ENCODE data around the gene TEX53. TPM values are rescaled to one million over a fixed set of nuclear protein-coding genes. Genes with fewer than 3 reads are reported as not detected.

TEX53 gene
- total RNA-seq, 2 experiments from 2014 or later, result not detected

- no peaks in the 10 kb centered on the region for H3K79me2 ChIP-seq (ENCODE audit: insufficient read depth, low read depth, low read length)
- no peak for TF ChIP-seq CTCF (conservative IDR thresholded peaks at IDR 0.05; ENCODE audit: low read length)
- TF ChIP-seq EZH2phosphoT487 (IDR thresholded peaks at IDR 0.05; ENCODE audit: borderline replicate concordance, low read depth, low read length), result no peak
- no peaks in the 10 kb centered on the region for H3K36me3 ChIP-seq (ENCODE audit: insufficient read depth, low read length)
- no peak overlapping the region for H3K4me3 ChIP-seq (ENCODE audit: low read depth, low read length, poor library complexity, severe bottlenecking)
- ChIA-PET CTCF (ENCODE audit: unreplicated experiment) (no interaction called here), POLR2A (no interaction called here)
- no peak for DNase-seq (ENCODE audit: low spot score)
- H3K27ac ChIP-seq (ENCODE audit: low read depth, low read length, poor library complexity, severe bottlenecking), result no peak overlapping the region
- intact Hi-C loops (cut with micrococcal nuclease; ENCODE audit: unreplicated experiment), result no loop called here
- no TSS peak for BruUV-seq (replicated peaks)
- H4K20me1 ChIP-seq (ENCODE audit: insufficient read depth, low read length), result no peaks in the 10 kb centered on the region
- no peak overlapping the region for H2AFZ ChIP-seq (ENCODE audit: low read length)
- H3K4me2 ChIP-seq (ENCODE audit: low read length), result no peak overlapping the region
- no peaks in the 10 kb centered on the region for H3K9me2 ChIP-seq (ENCODE audit: insufficient read depth, low read length)
- no peaks in the 10 kb centered on the region for H3K9me3 ChIP-seq (ENCODE audit: low read length)
- no peaks in the 10 kb centered on the region for H3K4me1 ChIP-seq (ENCODE audit: insufficient read depth, low read length, poor library complexity, severe bottlenecking)
Observed at GRCh38 chr9:114687034-114687433, 29.4 kb upstream of the TEX53 start.

GRCh38 chr9:114685951-114686350, 28.3 kb upstream of the TEX53 start:
- Histone ChIP-seq H3K9me3 (ENCODE audit: low read length) (no peaks in the 10 kb centered on the region), H3K9me2 (ENCODE audit: insufficient read depth, low read length) (no peaks in the 10 kb centered on the region), H3K27ac (ENCODE audit: low read depth, low read length, poor library complexity, severe bottlenecking) (no peak overlapping the region), H3K79me2 (ENCODE audit: insufficient read depth, low read depth, low read length) (no peaks in the 10 kb centered on the region), H4K20me1 (ENCODE audit: insufficient read depth, low read length) (no peaks in the 10 kb centered on the region), H3K4me3 (ENCODE audit: low read depth, low read length, poor library complexity, severe bottlenecking) (no peak overlapping the region), H3K4me1 (ENCODE audit: insufficient read depth, low read length, poor library complexity, severe bottlenecking) (peaks cover 4% of the 10 kb centered on the region), H3K36me3 (ENCODE audit: insufficient read depth, low read length) (no peaks in the 10 kb centered on the region), H3K4me2 (ENCODE audit: low read length) (no peak overlapping the region), H2AFZ (ENCODE audit: low read length) (no peak overlapping the region)
- BruUV-seq (replicated peaks), result no TSS peak
- POLR2A ChIA-PET, result interaction anchor here (0.7 to 0.9 kb wide), 2 partner anchors 8 to 99 kb away, joined by 3 read pairs; no protein-coding TSS in a partner anchor
- DNase-seq (ENCODE audit: low spot score), result no peak
- intact Hi-C loops (cut with micrococcal nuclease; ENCODE audit: unreplicated experiment), result no loop called here
- no peak for TF ChIP-seq CTCF (conservative IDR thresholded peaks at IDR 0.05; ENCODE audit: low read length)
- no peak for TF ChIP-seq EZH2phosphoT487 (IDR thresholded peaks at IDR 0.05; ENCODE audit: borderline replicate concordance, low read depth, low read length)
- CTCF ChIA-PET (ENCODE audit: unreplicated experiment), result no interaction called here

GRCh38 chr9:114684036-114684435, 26.4 kb upstream of the TEX53 start:
- ChIA-PET POLR2A (interaction anchor here (1.0 kb wide), 1 partner anchor 13 kb away, joined by 3 read pairs; no protein-coding TSS in a partner anchor), CTCF (ENCODE audit: unreplicated experiment) (no interaction called here)
- Histone ChIP-seq H3K27ac (ENCODE audit: low read depth, low read length, poor library complexity, severe bottlenecking) (no peak overlapping the region), H3K4me3 (ENCODE audit: low read depth, low read length, poor library complexity, severe bottlenecking) (no peak overlapping the region), H3K36me3 (ENCODE audit: insufficient read depth, low read length) (no peaks in the 10 kb centered on the region), H2AFZ (ENCODE audit: low read length) (no peak overlapping the region), H3K9me3 (ENCODE audit: low read length) (no peaks in the 10 kb centered on the region), H3K4me1 (ENCODE audit: insufficient read depth, low read length, poor library complexity, severe bottlenecking) (peaks cover 4% of the 10 kb centered on the region), H3K4me2 (ENCODE audit: low read length) (no peak overlapping the region), H4K20me1 (ENCODE audit: insufficient read depth, low read length) (no peaks in the 10 kb centered on the region), H3K9me2 (ENCODE audit: insufficient read depth, low read length) (no peaks in the 10 kb centered on the region), H3K79me2 (ENCODE audit: insufficient read depth, low read depth, low read length) (no peaks in the 10 kb centered on the region)
- no peak for TF ChIP-seq CTCF (conservative IDR thresholded peaks at IDR 0.05; ENCODE audit: low read length)
- no peak for TF ChIP-seq EZH2phosphoT487 (IDR thresholded peaks at IDR 0.05; ENCODE audit: borderline replicate concordance, low read depth, low read length)
- no peak for DNase-seq (ENCODE audit: low spot score)
- no TSS peak for BruUV-seq (replicated peaks)
- intact Hi-C loops (cut with micrococcal nuclease; ENCODE audit: unreplicated experiment), result loop anchor here (5.0 kb wide), 2 partner anchors 223 to 838 kb away; no protein-coding TSS in a partner anchor

Data from OCI-LY7 (cell line).